HG03103 (cell line): ENCODE data around the gene DNASE1.

Experiments used
- ATAC-seq: cut with Tn5 transposase; IDR thresholded peaks from one replicate; pipeline ENCODE4 v1.9.1; 2021; ENCODE audit warnings: low read depth; ENCODE audit not compliant: unreplicated experiment

DNASE1 gene

DNA sequence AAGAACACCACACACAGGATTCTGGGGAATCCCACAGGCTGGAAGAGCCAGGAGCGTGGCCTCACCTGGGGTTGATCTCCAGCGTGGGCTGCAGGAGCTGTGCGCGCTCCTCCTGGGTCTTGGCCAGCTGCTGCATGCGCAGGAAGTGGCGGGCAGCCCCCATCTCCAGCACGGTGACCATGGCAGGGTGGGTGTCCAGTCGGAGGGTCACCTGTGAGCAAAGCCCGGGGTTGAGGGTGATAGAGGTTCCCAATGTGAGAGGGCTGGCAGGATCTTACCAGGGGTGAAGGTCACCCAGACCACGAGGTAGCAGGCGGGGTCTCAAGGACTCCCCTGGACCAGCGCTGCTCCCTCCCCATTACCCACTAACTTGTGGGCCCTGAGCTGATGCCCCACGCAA, 7.4 kb downstream of the DNASE1 start:
- no peak for ATAC-seq

DNA sequence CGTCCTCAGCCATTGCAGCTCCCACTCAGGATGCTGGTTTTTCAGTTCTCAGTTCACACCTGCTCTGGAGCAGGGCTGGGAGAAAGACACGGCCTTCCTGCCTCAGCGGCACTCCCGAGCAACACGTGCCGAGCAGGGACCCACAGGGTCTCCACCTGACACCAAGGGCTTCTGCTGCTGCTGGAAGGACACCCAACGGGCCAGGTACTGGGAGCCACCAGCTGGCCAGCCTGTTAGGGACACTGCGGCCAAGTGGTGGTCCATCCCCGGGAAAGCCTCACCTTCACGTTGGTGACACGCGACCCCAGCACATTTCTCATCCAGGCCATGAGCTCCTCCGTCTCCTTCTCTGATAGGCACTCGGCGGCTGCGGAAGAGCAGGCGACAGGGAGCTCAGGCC, 8.1 kb downstream of the DNASE1 start:
- no peak for ATAC-seq

DNA sequence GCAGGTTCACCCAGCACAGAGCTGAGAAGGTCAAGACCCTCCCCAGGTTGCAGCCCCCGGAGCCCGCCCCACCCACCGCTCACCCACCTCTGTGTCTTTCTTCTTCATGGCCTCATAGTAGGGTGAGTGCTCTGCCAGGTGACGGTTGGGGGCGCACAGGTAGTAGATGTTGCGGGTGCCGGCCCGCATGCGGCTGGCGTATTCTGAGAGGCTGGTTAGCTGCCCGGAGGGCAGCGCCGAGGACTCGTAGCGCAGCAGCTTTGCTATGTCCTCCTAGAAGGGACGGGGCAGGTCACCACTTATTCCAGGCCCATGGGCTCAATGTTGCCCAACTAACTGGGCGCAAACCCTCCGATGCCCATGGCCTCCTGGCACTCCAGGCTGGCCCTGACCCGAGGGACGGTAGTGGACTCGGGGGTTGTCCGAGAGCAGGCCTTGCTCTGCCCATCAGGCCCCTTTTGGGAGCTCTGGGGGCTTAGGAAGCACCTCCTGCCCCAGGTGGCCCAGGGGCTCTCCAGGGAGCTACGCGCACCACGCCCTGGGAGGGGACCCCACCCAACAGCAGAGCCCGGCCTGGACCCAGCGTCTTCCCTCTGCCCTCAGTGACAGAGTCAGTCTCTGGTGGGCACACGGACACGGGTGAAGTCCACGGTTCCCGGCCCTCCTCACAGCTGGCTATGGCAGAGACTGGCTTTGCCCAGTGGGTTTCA, 9.9 kb downstream of the DNASE1 start:
- ATAC-seq = no peak

DNA sequence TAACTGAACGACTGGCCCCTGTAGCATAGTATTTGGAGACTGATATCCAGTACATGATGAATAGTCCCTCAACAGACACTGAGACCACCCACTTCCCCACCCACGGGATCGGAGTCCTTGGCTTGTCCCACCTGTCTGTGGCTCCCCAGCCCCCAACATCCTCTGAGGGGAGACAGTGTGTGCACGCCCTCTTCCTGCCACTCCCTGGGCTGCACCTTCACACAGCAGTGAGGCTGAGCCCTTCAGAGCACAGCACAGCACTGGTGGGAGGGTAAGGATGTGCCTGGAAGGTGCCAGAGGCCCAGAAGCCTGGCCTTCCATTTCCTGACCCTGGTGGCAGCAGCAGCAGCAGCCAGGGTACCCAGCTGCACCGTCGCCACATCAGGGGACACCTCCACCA, 11.0 kb downstream of the DNASE1 start:
- no peak for ATAC-seq

DNA sequence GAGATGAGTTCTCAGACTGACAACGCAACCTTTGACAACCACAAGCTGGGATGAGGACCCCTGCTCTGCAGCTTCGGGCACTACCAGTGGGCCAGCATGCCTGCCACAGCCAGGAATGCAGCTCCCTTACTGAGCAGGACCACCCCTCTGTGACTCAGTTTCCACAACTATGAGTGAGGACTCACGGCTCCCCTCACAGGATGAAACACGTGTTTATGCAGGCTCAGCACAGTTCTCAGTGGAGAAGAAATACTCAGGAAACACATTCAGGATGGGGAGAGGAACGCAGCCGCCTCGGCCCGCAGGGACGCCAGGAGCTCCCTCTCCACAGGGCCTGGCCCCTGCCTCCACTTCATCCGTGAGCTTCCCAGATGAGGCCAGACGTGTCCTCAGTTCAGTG, 14.1 kb downstream of the DNASE1 start:
- no peak for ATAC-seq

DNA sequence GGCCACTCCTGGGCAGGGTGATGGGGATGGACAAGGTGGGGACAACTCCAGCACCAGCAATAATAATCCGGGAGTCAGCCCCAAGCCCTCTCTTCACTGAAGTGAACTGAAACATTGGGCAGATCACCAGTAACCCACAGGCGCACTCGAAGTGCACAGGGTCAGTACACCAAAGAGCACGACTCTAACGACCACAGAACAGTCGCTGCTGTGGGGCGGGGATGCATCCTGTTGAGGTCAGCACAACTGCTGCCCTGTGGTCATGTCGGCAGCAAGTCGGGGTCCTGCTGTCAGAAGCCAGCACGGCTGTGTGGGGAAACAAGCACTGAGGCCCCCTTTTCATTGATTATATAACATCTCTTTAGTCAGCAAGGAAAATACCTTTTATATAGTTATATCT, 14.6 kb downstream of the DNASE1 start:
- ATAC-seq = no peak

DNA sequence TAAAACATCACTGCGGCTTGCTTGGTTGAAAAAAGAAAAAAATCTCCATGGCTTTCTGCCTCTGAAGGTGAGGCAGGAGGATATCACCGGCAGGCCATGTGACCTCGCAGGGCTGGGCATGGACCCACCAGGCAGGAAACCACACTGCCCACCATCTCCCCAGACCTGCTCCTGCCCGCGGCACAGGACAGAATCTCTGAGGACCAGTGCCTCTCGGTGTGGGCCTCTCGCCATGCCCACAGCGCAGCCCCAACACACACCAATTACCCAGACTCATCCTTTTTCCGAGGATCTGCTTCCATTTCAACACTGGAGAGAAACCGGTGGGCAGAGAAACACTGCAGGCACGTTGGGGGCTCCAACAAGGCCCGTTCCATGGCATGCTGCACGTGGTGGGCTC, 16.2 kb downstream of the DNASE1 start:
- no peak for ATAC-seq

DNA sequence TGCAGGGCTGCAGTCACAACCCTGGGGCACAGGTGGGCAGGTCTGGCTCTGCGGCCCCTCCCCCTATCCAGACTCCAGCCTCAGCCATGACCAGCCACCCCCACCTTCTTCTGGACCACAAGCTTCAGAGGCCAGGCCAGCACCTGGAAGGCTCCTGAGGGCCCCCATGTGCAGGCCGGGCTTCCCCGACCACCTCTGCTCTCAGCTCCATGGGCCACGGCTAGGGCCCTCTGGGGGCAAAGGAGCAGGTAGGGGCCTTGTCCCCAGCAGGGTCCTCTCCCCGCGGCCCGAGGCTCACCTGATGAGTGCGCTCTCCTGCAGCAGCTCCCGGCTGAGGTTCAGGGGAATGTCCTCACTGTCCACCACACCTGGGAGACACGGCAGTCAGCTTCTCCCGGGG, 16.9 kb downstream of the DNASE1 start:
- no peak for ATAC-seq

DNA sequence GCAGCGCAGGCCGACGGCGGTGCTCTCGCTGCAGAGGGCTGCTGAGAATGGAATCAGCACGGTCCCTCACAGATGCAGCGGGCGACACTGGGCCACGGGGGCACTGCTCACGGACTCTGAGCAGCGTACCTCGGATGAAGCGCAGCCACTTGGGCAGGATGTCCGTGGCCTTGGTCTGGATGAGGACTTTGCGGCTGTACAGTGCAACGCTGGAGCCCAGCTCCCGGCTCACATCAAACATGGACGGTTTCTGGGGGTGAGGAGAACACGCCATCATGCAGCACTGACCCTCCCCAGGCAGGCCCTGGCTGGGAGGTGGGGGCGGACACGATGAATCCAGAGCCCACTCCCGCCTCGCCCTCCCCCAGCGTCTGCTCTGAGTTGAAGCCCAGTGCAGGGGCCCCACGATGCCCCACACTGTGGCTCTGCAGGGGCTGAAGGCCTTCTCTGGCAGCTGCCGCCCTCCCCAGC, 18.1 kb downstream of the DNASE1 start:
- no peak for ATAC-seq

DNA sequence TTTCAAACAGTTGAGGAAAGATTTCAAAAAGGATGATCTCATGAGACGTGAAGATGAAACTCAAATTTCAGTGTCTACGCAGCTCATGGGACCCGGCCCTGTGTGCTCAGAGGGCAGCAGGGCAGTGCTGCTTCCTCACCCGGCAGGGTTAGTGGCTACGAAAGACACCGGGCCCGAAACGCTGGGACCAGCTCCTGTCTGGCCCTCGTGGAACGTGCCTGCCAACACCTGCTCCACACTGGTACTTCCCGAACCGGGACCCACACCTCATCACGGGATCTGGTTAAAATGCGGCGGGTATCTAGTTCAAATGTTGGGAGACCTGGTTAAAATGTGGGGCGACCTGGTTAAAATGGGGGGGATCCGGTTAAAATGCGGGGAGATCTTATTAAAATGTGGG, 18.7 kb downstream of the DNASE1 start:
- no peak for ATAC-seq

DNA sequence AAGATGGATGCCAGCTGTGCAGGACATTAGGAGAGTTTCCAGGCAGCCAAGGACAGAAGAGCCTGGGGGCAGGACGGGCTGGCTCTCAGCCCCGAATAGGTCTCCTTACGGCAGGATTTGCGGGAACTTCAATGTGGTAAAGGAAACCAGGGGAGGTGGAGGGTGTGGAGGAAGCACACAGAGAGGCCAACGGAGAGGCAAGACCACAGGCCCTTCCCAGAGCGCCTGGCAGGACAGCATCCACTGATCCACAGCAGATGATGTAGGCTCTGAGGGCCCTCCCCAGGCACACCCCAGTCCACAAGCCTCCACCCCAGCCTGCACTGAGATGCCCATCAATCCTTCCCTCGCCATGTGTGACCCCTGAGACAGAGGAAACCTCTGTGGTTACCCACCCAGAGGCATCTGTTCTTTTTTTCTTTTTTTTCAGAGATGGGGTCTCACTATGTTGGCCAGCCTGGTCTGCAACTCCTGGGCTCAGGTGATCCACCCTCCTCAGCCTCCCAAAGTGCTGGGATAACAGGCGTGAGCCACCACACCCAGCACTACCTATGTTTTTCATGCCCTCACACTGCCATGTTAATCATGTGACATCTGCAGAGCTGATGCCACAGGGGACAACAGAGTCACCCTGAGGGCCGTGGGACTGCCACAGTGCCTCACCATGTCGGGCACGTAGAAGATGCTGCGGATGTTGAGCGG, 19.3 kb downstream of the DNASE1 start:
- no peak for ATAC-seq

DNA sequence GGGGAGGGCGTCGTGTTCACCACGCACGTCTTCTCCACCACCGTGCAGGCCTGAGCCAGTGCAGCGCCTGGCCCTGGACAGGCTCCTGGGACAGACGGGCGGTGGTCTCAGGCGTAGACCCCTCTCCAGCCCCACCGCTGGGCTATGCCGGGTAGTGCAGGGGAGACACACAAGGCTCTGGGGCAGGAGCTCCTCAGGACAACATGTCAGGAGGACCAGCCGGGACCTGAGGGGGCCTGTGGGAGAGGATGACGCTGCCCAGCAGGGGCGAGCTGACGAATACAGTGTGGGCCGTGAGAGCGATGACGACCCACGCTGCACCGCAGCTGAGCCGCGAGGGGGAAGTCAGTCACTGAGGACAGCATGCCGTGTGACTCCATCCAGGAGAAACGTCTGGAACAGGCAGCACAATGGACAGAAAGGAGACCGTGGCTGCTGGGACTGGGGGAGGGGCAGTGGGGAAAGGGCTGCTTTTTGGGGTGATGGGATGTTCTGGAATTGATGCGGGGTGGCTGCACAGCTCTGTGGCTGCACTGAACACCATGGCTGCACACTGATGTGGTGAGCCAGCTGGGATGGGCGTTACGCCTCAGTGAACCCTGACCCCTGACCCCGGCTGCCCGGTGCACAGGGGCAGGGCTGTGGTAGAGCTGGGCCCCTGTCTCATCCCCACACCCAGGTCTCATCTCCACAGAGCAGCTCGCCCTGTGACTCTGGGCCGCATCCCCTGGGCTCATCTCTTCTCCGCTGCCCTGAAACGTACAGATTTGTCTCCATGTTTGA, 20.2 kb downstream of the DNASE1 start:
- no peak for ATAC-seq

DNA sequence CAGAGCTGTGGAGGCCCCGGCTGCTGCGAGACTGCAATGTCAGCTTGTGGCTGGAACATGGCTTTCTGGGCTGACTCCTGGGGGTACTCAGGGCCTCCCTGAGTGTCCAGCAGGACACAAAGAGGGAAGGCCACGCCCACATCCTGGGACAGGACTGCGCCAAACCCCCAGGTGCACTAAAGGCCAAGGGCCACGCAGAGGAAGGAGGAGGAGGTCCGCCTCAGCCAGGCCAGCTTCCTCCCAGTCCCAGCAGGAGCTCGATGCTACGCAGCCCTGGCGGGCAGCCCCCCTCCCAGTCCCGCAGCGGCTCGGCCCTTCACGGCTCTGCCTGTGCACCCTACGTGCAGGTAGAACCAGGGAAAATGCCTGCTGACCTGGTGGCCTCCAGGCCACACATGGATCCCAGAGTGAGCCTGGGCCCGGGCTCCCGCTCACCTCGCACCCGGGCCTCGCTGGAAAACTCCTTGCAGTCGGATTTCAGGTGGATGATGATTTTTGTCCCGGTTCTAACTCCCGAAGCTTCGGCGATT, 21.2 kb downstream of the DNASE1 start:
- no peak for ATAC-seq

DNA sequence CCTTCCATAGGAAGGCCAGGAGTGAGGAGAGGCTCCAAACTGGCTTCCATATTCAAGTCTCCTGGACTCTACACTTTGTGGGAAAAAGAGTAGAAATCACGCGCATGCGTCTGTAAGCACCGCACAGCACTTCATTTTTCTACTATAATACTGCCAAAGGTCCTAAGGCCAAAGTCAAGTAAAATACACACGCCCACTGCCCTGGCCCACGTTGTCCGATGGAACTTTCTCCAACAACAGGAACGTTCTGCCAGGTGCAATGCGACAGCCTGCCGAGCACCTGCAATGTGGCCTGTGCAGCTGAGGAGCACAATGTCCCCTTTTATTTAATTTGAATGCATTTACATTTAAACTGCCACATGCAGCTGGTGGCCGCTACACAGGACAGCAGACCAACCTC, 23.5 kb downstream of the DNASE1 start:
- ATAC-seq = no peak

DNA sequence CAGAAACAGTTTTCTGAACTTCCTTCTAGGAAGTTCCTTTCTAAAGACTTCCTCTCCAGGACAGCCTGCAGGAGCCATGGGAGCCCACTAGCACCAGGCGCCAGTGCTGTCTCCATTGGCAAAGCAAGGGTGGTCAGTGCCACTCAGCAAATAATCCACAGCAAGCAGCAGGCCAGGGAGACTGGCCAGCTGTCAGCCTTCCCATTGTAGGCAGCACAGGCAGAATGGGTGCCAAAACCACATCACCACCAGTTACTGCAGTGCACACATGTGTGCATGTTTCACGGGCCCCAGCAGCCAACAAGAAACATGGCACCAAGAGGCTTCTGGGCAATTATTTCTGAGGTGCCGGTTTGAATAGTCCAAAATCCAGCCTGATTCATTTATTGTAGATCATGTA, 26.7 kb downstream of the DNASE1 start:
- no peak for ATAC-seq

DNA sequence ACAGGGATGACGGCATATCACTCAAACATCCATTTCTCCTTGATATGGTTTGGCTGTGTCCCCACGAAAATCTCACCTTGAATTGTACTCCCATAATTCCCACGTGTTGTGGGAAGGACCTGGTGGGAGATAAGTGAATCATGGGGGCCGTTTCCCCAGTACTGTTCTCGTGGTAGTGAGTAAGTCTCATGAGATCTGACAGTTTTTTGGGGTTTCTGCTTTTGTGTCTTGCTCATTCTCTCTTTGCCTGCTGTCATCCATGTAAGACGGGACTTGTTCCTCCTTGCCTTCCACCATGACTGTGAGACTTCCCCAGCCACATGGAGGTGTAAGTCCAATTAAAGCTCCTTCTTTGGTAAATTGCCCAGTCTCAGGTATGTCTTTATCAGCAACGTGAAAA, 32.5 kb downstream of the DNASE1 start:
- no peak for ATAC-seq

DNA sequence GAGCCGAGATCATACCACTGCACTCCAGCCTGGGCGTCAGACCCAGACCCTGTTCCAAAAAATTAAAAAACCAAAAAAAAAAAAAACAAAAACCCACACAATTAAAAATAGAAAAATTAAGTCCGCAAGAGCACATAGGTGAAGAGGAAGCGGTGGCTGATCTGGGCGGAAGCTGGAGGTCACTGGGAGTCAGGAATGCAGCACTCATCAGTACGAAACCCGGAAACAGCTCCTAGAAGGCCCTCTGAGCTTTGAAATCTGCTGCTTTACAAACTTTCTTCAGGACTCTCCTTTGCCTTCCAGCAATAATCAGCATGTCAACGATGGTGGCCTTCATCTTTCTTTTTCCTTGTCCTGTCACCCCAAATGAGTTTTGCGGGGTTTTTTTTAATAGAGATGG, 33.3 kb downstream of the DNASE1 start:
- ATAC-seq = no peak

DNA sequence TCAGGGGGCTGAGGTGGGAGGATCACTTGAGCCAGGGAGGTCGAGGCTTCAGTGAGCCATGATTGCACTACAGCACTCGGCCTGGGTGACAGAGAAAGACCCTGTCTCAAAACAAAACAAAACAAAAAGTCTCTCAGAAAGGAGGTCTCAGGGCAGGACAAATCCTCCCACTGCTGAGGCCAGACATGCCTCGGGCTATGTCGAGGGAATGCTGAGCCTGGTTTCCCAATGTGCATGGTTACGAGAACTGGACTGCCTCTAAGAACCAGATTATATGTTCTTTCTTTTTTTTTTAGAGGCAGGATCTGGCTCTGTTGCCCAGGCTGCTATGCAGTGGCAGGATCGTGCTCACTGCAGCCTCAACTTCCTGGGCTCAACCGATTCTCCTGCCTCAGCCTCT, 35.2 kb downstream of the DNASE1 start:
- ATAC-seq = no peak

DNA sequence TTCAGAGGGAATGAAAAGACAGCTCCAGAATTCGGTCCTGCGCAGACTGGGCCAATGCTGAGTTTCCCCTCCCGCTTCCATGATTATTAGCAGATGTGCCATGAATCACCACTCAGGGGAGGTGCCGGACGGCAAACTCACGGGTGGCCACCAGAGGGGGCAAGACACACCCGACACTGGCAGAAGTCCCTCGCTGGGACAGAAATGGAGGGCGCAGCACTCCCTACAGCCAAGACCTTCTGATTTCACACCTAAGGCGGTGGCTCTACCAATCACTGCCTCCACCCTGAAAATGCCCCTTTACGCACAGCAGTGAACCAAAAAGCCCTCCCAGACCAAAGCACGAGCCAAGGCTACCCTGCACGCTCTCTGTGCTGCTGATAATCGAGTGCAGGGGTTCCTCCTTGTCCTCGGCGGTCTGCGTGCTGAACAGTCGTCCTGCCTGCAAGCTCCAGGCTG, 36.0 kb downstream of the DNASE1 start:
- no peak for ATAC-seq

DNA sequence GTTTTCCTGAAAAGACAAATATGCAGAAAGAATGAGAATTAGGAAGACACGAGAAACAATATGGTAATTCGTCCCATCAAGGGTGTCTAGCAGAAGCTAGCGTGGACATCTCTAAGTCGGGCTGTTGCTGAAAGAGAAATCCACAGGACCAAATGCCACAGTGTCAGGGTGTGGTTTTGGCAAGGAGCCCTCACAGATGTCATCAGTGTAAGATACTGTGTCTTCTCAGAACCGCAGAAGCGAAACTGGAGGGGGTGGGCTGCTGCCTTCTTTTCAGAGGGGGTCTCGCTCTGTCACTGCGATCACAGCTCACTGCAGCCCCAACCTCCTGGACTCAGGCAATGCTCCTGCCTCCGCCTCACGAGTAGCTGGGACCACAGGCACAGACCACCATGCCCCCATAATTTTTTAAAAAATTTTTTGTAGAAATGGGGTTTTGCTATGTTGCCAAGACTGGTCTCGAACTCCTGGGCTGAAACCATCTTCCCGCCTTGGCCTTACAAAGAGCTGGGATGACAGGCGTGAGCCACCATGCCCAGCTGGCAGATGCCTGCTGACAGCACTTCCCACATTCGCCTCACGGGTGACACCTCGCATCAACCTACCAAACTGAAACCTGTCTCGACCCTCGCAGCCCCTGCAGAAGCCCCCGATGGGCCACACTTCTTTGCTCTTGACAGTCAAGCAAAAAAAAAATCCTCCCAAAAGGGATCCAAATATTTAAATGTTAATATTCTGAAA, 36.7 kb downstream of the DNASE1 start:
- ATAC-seq = no peak

DNA sequence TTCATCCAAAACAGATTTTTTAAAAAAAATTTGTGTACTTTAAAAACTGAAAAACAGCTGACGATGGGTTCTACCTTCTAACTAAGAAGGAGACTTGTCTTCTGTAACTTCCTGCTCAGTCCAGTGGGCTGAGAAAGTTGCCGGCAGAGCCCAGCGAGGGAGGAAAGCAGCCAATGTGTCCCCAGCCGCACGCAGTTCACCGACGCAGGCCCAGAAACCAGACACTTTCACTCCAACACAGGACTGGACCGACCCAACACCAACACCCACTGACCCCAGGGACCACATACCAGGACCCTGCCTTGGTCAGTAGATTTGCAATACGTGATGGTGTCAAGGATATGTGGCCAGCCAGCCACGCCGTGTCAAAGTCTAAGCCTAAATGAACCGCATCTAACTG, 37.3 kb downstream of the DNASE1 start:
- no peak for ATAC-seq
